K562 (cell line): ENCODE data around the gene DHRS12. TPM values are rescaled to one million over a fixed set of nuclear protein-coding genes. Genes with fewer than 3 reads are reported as not detected.

Experiments
- ATAC-seq: fragments of 200-7000 bp; cut with Tn5 transposase; 3 replicates; pipeline ENCODE4 v1.9.1; 2020; ENCODE audit warnings: moderate library complexity
- BruUV-seq: library from RNA; stranded (reverse); fragments of 400-500 nt; replicated peaks from 2 replicates; lab custom pipeline; 2021; lab: Mats Ljungman, UMichigan
- CTCF ChIA-PET: fragments of 300-600 bp; formaldehyde crosslinking; extraction: SDS; loops from one replicate; lab custom pipeline; 2021; ENCODE audit warnings: low intra/inter-chr PET ratio; lab: Yijun Ruan, JAX
- POLR2A ChIA-PET: fragments of 300-600, 350-650 bp; sonication (Branson Sonifier 250); formaldehyde crosslinking; extraction: SDS; loops from one replicate; lab custom pipeline; 2021; ENCODE audit warnings: antibody characterized with exemption, inconsistent platforms; lab: Yijun Ruan, JAX
- DNase-seq, 4 experiments: peaks; one replicate each; pipeline versions ENCODE4 v3.0.0 to v3.0.0-alpha.2; 2011 to 2018; ENCODE audit warnings: low spot score in 3 of 4, mixed read lengths in 3 of 4; ENCODE audit errors: extremely low read depth in 1 of 4
- FAIRE-seq: peaks from 2 replicates; lab custom pipeline; 2011; peaks lifted over from hg19 to GRCh38; lab: Jason Lieb, UNC
- H2AFZ ChIP-seq: 2 replicates; pipeline ENCODE4 v1.6.0; 2011; ENCODE audit warnings: low read depth, low read length, control low read depth, inconsistent platforms
- H3K27ac ChIP-seq: fragments of 200-600 bp; 3 replicates; pipeline ENCODE4 v1.8.0; 2011; ENCODE audit warnings: low read depth, mild to moderate bottlenecking, control low read depth, inconsistent platforms, low read length, moderate library complexity, mixed read lengths; ENCODE audit errors: extremely low read depth
- H3K27me3 ChIP-seq, 2 experiments: fragments of 300-600 bp in 1 of 2; 2 replicates in 1 of 2; 3 replicates in 1 of 2; pipeline versions ENCODE4 v1.6.0 to v1.8.0; 2011; ENCODE audit warnings: inconsistent platforms in 2 of 2, low read length in 2 of 2, mild to moderate bottlenecking in 1 of 2, mixed read lengths in 1 of 2, moderate library complexity in 1 of 2; ENCODE audit not compliant: control insufficient read depth in 2 of 2, insufficient read depth in 2 of 2
- H3K36me3 ChIP-seq: fragments of 300-600 bp; 3 replicates; pipeline ENCODE4 v1.8.0; 2011; ENCODE audit warnings: mild to moderate bottlenecking, low read length, inconsistent platforms; ENCODE audit not compliant: control insufficient read depth, insufficient read depth
- H3K4me1 ChIP-seq, 2 experiments: fragments of 200-600 bp in 1 of 2; replicated peaks in 1 of 2; 2 replicates in 1 of 2; 3 replicates in 1 of 2; pipeline versions ENCODE4 v1.5.1 to v1.8.0; 2011; ENCODE audit warnings: inconsistent platforms in 2 of 2, low read length in 2 of 2, mild to moderate bottlenecking in 1 of 2, mixed read lengths in 1 of 2, moderate library complexity in 1 of 2; ENCODE audit not compliant: control insufficient read depth in 2 of 2, insufficient read depth in 2 of 2
- H3K4me2 ChIP-seq: 2 replicates; pipeline ENCODE4 v1.6.1; 2011; ENCODE audit warnings: low read length, control low read depth, inconsistent platforms, mixed read lengths; ENCODE audit not compliant: insufficient read depth
- H3K4me3 ChIP-seq: fragments of 200-600 bp; sonication (generic), shearing (Covaris generic); 2 replicates; pipeline ENCODE4 v1.5.1; 2016; ENCODE audit warnings: control low read depth, inconsistent platforms
- H3K79me2 ChIP-seq: fragments of 200-600 bp; 3 replicates; pipeline ENCODE4 v1.8.0; 2011; ENCODE audit warnings: low read length, inconsistent platforms; ENCODE audit not compliant: control insufficient read depth, insufficient read depth
- H3K9ac ChIP-seq, 2 experiments: 2 replicates each; pipeline versions ENCODE4 v1.6.0 to v1.6.1; 2011; ENCODE audit warnings: low read depth in 2 of 2, low read length in 2 of 2, control low read depth in 1 of 2, inconsistent platforms in 1 of 2, mild to moderate bottlenecking in 1 of 2, mixed read lengths in 1 of 2; ENCODE audit not compliant: insufficient read depth in 1 of 2
- H3K9me1 ChIP-seq: one replicate; pipeline ENCODE4 v1.6.0; 2011; ENCODE audit warnings: inconsistent platforms, mild to moderate bottlenecking, low read length, moderate library complexity; ENCODE audit not compliant: control insufficient read depth, insufficient read depth
- H3K9me3 ChIP-seq: replicated peaks from 2 replicates; pipeline ENCODE4 v1.5.1; 2011; ENCODE audit warnings: low read depth, low read length, inconsistent platforms; ENCODE audit not compliant: control insufficient read depth, insufficient read depth
- H4K20me1 ChIP-seq: replicated peaks from 2 replicates; pipeline ENCODE4 v1.6.1; 2011; ENCODE audit warnings: low read length, inconsistent platforms, mixed read lengths; ENCODE audit not compliant: control insufficient read depth, insufficient read depth
- BACH1 ChIP-seq: fragments of 200-800 bp; sonication (Bioruptor generic); IDR thresholded peaks from 2 replicates; pipeline ENCODE4 v1.6.1; 2016; ENCODE audit warnings: missing genetic modification characterization, missing compliant biosample characterization
- CEBPZ ChIP-seq: fragments of 150-350 bp; IDR thresholded peaks from 2 replicates; pipeline ENCODE4 v1.6.1; 2014; ENCODE audit warnings: low read depth, mild to moderate bottlenecking, low read length, borderline replicate concordance
- CHD1 ChIP-seq: fragments of 200-600 bp; sonication (generic); IDR thresholded peaks from one replicate; pipeline ENCODE4 v1.6.1; 2012; ENCODE audit warnings: mild to moderate bottlenecking, moderate library complexity, low read length, inconsistent platforms
- E2F1 ChIP-seq: sonication (generic); formaldehyde crosslinking; IDR thresholded peaks from 2 replicates; pipeline ENCODE4 v1.8.1; 2023; ENCODE audit warnings: mild to moderate bottlenecking, missing genetic modification reagents, moderate library complexity
- EHMT2 ChIP-seq: fragments of 450-650 bp; IDR thresholded peaks from 2 replicates; pipeline ENCODE4 v1.6.1; 2018; ENCODE audit warnings: antibody characterized with exemption
- HDAC1 ChIP-seq, 2 experiments: fragments of 450-650 bp; IDR thresholded peaks; 2 replicates each; pipeline ENCODE4 v1.6.1; 2016 to 2017; ENCODE audit warnings: inconsistent platforms in 1 of 2, mild to moderate bottlenecking in 1 of 2, moderate library complexity in 1 of 2
- HNRNPK ChIP-seq: fragments of 200-400 bp; formaldehyde crosslinking; IDR thresholded peaks from one replicate; pipeline ENCODE4 v1.6.1; 2018; ENCODE audit warnings: mild to moderate bottlenecking, low read depth, low read length; ENCODE audit not compliant: poor library complexity, severe bottlenecking
- HOXB6 ChIP-seq: fragments of 250-450 bp; sonication (Bioruptor Pico); IDR thresholded peaks from 2 replicates; pipeline ENCODE4 v1.5.1; 2022; ENCODE audit warnings: mild to moderate bottlenecking, borderline replicate concordance
- MBD2 ChIP-seq: sonication (generic); IDR thresholded peaks from 2 replicates; pipeline ENCODE4 v1.6.1; 2016; ENCODE audit warnings: low read depth, borderline replicate concordance
- MED1 ChIP-seq: sonication (generic); formaldehyde crosslinking; IDR thresholded peaks from 2 replicates; pipeline ENCODE4 v1.8.1; 2023; ENCODE audit warnings: missing genetic modification reagents, borderline replicate concordance
- MEIS2 ChIP-seq: fragments of 450-650 bp; IDR thresholded peaks from 2 replicates; pipeline ENCODE4 v1.6.1; 2014; ENCODE audit warnings: mild to moderate bottlenecking; ENCODE audit not compliant: partially characterized antibody
- NFIC ChIP-seq: fragments of 450-650 bp; IDR thresholded peaks from 2 replicates; pipeline ENCODE4 v1.6.1; 2017; ENCODE audit warnings: mild to moderate bottlenecking, inconsistent platforms
- NKRF ChIP-seq: fragments of 450-650 bp; IDR thresholded peaks from 2 replicates; pipeline ENCODE4 v1.6.1; 2016; ENCODE audit warnings: borderline replicate concordance
- TCF7 ChIP-seq: sonication (generic); IDR thresholded peaks from 2 replicates; pipeline ENCODE4 v1.6.1; 2016; ENCODE audit warnings: antibody characterized with exemption, borderline replicate concordance
- ZNF586 ChIP-seq: fragments of 450-650 bp; formaldehyde crosslinking; conservative IDR thresholded peaks from 2 replicates; pipeline ENCODE4 v1.4.0; 2020; ENCODE audit warnings: mild to moderate bottlenecking, moderate library complexity
- ZNF785 ChIP-seq: fragments of 250-450 bp; sonication (Bioruptor Pico); IDR thresholded peaks from 2 replicates; pipeline ENCODE4 v1.4.0; 2020; ENCODE audit warnings: mild to moderate bottlenecking
- in situ Hi-C: fragments of 300-500 bp; cut with MboI; formaldehyde crosslinking; loops from 4 replicates; pipeline ENCODE4 v1.15.0; 2018; ENCODE audit warnings: inconsistent platforms, mixed read lengths
- intact Hi-C: fragments of 100-400 bp; cut with micrococcal nuclease; formaldehyde crosslinking; loops from 2 replicates; pipeline ENCODE4 v1.14.2; 2022
- polyA plus RNA-seq, 8 experiments: library from polyadenylated mRNA; depleted of rRNA in 4 of 8; stranded (reverse) in 5 of 8; unstranded in 3 of 8; fragments of >200 nt; fragmentation: Nextera tagmentation in 2 of 8; fragmentation: Illumina TruSeq in 1 of 8; extraction: Ambion mirVana in 2 of 8; extraction: Trizol in 1 of 8; gene quantifications; 2 replicates each; pipeline versions ENCODE4 v1.2.1 to v1.2.3, GENCODE V29; 2011 to 2014; ENCODE audit warnings: inconsistent platforms in 1 of 8, missing spikeins in 1 of 8
- total RNA-seq, 7 experiments: library from RNA; depleted of rRNA in 6 of 7; stranded (reverse); fragments of >200 nt in 6 of 7; fragmentation: Illumina TruSeq in 2 of 7; extraction: Trizol in 2 of 7; gene quantifications; 2 replicates each; pipeline versions ENCODE4 v1.2.1 to v1.2.3, GENCODE V29; 2011 to 2021; ENCODE audit warnings: low replicate concordance in 1 of 7

Gene DHRS12
- total and polyA plus RNA-seq, 9 of the 15 experiments (the other 6 are each of a cell fraction or from before 2014, with no cell fraction given), result 0.62 to 2.7 (median 0.98) TPM

- ChIA-PET POLR2A (interaction anchor here (0.6 kb wide), 1 partner anchor 988 kb away, joined by 3 read pairs; no protein-coding TSS in a partner anchor), CTCF (no interaction called here)
- Histone ChIP-seq H3K4me3 (no peak overlapping the region), H3K9me1 (no peaks in the 10 kb centered on the region), H3K36me3 (peaks cover 5% of the 10 kb centered on the region; the same call in 1 of the 3 replicates), H3K9me3 (no peaks in the 10 kb centered on the region), H3K27ac (no peak overlapping the region), H2AFZ (no peak overlapping the region), H4K20me1 (no peaks in the 10 kb centered on the region), H3K9ac (no peak overlapping the region), H3K27me3 (no peaks in the 10 kb centered on the region), H3K4me2 (no peak overlapping the region), H3K79me2 (no peaks in the 10 kb centered on the region), H3K4me1 (no peaks in the 10 kb centered on the region)
- in situ Hi-C loops, result no loop called here
- DNase-seq, result no peak
- intact Hi-C loops, result no loop called here
- BruUV-seq, result no TSS peak
- no peak for ATAC-seq
- no peak for FAIRE-seq
- TF ChIP-seq TCF7, result no peak
- TF ChIP-seq NFIC, result no peak
- TF ChIP-seq ZNF586 (CRISPR knock-in tag), result no peak
- no peak for TF ChIP-seq MEIS2
- TF ChIP-seq HOXB6 (CRISPR knock-in tag), result no peak
- no peak for TF ChIP-seq E2F1 (CRISPR knock-in tag)
- no peak for TF ChIP-seq MED1 (CRISPR knock-in tag)
- TF ChIP-seq NKRF, result no peak
- TF ChIP-seq BACH1 (tag), result no peak
- TF ChIP-seq MBD2, result no peak
- no peak for TF ChIP-seq CEBPZ
- TF ChIP-seq EHMT2, result no peak
- TF ChIP-seq HDAC1 (IDR thresholded peaks at IDR 0.05), result no peak
- TF ChIP-seq CHD1, result no peak
- TF ChIP-seq ZNF785 (CRISPR knock-in tag), result no peak
- no peak for TF ChIP-seq HNRNPK
Observed at GRCh38 chr13:51724721-51725120, 79.2 kb downstream of the DHRS12 start.
